Measurements from ENCODE around the gene CDCA3.

Gene CDCA3

DNA sequence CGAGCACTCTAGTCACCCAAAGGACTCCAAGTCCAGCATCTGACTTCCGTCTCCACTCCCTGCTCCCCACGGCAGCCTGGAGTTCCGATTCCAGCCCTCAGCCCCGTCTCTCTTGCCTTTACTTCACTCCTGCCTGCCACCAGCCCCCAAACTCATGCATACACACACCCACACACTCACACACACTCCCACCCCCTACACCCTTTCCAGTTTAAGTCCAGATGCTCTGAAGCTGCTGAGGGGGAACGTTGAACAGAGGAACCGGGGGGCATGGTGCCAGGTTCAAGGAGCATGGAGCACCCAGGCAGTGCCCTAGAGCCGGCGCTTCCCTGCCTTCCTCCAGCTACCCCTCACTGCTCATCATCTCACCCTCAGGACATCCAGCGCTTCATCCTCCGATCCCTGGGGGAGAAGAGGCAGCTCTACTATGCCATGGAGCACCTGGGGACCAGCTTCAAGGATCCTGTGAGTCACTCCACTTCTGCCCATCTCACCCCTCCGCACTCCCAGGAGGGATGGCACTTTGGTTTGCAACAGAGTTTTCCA is 19.6 kb downstream of the CDCA3 start:
- DNase-seq (ENCODE audit: low read depth), result no peak

DNA sequence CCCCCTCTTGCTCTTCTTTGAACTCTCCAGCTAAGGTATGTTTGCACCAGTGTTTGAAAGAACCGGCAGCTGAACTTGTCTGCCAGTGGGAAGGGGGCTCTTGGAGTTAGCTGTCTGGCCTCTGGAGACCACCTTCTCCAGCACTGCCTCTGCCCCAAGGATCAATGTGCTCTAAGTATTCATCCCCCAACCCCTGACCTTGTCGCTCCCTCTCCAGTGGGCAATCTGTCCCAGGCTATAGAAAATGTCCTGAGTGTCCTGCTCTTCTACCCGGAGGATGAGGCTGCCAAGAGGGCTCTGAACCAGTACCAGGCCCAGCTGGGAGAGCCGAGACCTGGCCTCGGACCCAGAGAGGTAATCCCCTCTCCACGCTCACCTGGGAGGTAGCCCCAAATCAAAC is 20.1 kb downstream of the CDCA3 start:
- no peak for DNase-seq (ENCODE audit: low read depth)

DNA sequence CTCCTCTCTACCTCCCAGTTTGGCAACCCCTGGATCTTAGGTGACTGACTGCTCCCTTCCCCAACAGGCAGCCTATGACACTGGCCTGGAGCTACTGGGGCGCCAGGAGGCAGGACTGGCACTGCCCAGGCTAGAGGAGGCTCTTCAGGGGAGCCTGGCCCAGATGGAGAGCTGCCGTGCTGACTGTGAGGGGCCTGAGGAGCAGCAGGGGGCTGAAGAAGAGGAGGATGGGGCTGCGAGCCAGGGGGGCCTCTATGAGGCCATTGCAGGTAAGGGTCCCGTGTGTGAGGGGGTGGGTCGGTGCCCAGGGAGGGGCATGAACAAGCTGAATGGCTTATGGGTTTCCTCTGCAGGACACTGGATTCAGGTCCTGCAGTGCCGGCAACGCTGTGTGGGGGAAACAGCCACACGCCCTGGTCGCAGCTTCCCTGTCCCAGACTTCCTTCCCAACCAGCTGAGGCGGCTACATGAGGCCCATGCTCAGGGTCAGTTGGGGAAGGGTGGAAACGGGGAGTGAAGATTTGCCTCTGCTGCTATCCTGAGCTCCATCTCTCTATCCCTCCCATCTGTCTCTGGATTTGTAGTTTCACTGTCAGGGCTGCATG is 20.7 kb downstream of the CDCA3 start:
- DNase-seq (ENCODE audit: low read depth), result no peak

DNA sequence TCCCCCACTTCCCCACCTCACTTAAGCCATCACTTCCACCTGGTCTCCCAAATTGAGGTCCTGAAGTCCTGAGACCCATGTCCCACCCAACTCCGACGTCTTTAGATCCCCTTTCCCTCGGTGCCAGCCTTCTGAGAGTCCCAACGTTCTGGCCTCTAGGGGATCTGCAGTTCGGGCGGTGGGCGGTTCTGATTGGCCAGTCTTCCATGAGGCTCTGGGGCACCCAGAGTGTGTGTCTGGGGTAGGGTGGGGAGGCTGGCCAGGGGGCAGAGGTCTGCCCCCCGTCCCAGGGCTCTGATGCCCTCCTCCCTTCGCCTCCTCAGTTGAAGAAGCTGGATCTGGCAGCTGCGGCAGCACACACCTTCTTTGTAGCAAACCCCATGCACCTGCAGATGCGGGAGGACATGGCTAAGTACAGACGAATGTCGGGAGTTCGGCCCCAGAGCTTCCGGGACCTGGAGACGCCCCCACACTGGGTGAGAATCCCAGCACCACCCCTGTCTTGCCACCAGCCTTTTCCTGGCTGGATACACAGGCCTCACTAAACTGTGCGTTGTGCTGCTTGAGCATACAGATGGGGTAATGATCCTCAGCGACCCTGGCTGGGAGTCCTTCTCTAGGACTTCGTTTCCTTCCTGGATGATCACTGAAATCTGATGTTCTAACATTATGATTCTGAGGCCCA is 21.4 kb downstream of the CDCA3 start:
- DNase-seq (ENCODE audit: low read depth), result no peak

DNA sequence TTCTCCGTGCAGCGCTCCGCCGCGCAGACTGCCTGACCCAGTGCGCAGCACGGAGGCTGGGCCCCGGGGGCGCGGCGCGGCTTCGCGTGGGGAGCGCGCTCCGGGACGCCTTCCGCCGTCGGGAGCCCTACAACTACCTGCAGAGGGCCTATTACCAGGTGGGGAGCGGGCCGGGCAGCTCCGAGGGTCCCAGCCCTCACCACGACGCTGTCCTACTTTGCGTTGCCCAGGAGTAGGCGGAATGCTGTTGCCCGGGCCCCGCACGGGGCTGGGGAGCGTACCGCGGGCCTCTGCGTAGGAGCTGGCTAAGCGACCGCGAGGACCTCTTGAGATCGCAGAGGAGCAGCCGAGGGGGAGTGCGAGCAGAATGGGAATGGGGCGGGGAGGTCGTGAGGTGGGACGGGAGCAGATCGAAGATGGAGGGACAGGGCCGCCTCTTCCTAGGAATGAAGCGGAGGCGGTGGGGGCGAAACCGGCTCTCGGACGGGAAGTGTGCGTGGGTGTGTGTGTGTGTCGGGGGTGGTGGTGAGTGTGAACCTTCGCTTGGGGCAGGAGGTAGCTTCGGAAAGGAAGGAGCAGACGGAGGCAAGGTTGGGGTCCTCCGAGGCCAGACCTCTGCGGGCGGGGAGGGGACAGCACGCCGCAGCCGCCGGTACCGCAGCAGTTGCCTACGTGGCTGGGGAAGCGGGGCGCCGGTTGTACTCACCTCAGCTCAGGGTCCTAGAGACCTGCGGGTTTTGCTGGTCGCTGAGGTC is 22.1 kb downstream of the CDCA3 start:
- peak; percentile 17 for DNase-seq (ENCODE audit: low read depth)

DNA sequence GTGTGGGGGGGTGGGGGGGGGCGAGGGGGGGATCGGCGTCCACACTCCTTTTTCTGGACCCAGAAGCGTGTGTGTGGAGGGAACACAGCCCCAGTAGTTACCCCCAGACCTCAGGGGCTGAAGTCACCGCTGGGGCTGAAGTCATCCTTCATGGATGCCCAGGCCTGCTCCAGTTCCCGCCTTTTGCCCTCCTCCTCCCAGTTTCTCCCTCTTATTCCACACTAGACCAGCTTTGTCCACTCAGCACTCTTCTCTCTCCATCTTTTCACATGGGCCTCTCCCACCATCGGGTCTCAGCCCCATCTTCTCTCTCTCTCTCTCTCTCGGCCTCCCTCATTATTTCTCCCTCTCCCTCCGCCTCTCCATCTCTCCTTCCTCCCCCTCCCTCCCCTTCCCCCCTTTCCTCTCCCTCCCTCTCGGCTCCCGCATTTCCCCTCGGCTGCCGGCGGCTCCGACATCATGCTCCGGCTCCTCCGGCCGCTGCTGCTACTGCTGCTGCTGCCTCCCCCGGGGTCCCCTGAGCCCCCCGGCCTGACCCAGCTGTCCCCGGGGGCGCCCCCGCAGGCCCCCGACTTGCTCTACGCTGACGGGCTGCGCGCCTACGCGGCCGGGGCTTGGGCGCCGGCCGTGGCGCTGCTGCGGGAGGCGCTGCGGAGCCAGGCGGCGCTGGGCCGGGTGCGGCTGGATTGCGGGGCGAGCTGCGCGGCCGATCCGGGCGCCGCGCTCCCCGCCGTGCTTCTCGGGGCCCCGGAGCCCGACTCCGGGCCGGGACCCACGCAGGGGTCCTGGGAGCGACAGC is 22.9 kb downstream of the CDCA3 start, which contains the start of gene P3H3:
Gene P3H3 (plus strand): TSS at position 426 of the 799 bp plus-strand sequence. CDS start 34 bp downstream, at position 460.
- DNase-seq (ENCODE audit: low read depth), result no peak

DNA sequence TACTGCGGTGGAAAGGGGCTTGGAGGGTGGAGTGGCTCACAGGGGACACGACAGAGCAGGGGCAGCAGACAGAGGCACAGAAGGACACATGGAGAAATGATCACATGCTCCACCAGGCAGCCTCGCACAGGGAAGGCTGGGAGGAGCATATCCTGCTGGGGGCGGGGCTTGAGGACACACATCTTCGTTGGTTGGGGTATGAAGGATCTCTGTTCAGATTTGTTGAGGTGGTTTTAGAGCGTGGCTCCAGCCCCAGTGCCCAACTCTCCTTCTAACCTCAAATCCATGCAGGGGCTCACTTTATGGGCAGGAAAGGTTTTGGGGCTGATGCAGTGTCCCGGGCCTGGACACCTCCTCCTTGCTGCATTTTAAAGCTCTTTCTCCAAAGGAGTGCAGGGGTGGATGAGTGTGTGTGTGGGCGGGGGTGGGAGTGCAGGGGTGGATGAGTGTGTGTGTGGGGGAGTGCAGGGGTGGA is 23.6 kb downstream of the CDCA3 start:
- DNase-seq (ENCODE audit: low read depth), result no peak

DNA sequence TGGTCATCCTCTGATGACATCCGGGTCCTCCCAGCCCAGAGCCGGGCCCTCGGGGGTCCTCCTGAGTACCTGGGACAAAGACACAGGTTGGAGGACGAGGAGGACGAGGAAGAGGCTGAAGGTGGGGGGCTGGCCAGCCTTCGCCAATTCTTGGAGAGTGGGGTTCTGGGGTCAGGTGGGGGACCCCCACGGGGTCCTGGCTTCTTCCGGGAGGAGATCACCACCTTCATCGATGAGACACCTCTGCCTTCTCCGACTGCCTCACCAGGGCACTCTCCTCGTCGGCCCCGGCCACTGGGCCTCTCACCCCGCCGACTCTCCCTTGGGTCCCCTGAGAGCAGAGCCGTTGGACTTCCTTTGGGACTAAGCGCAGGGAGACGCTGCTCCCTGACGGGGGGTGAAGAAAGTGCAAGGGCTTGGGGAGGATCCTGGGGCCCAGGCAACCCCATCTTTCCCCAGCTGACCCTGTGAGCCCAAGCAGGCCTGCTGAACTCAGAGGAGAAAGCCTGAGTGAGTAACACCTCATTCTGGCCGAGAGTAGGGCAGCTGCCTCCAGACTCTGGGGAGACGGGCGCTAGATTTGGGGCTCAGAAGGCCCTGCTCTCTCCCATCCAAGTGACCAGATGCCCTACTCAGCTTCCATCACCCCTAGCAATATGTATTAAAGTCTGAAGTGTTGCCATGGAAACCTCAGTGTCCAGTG is 24.2 kb downstream of the CDCA3 start:
- no peak for DNase-seq (ENCODE audit: low read depth)

DNA sequence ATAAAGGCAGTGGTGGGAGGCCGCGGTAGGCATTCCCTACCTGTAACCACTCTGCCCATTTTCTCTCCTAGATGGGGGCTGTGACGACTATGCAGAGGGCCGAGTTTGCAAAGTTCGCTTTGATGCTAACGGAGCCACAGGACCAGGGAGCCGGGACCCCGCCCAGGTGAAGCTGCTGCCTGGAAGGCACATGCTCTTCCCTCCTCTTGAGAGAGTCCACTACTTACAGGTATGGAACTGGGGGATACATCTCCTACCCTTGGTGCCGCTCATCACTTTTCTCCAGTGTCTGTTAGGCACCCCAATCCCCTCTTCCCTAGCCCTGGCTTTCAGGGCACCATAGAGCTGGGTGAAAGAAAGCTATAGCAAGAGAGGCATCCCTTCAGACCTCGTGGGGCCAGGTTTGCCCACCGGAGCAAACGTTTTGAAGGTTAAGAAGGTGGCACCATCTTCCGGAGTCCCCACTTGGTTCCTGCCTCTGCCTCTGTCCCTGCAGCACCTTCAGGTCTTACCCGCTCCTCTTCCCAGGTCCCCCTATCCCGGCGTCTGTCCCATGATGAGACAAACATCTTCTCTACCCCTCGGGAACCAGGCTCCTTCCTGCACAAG is 24.9 kb downstream of the CDCA3 start:
- DNase-seq (ENCODE audit: low read depth), result no peak

DNA sequence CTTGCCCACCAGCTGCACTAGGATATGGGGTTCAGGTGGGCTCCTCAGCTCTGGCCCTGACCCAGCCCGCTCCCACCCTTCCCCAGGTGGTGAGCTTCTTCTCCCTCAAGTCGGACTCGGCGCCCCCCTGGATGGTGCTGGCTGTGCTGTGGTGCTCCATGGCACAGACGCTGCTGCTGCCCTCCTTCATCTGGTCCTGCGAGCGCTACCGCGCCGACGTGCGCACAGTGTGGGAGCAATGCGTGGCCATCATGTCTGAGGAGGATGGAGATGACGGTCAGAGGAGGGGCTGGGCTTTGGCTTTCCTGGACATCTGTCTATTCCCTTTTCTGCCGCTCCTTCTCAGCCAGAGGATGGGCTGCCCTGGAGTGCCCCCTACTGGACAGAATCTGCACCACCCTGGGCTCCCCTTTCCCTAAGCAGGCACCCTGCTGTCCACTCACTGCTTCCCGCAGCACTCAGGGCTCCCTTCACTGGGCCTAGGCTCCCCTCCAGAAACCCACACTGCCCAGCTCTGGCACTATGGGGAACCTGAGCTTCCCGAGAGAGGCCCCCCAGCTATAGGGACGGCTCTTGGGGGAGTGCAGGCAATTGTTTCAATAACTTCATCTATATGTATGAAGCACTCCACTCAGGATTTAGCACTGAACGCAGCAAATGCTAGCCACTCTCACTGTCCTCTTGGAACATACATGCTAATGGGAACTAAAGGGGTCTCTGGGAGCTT is 25.5 kb downstream of the CDCA3 start:
- peak; percentile 69 for DNase-seq (ENCODE audit: low read depth)

DNA sequence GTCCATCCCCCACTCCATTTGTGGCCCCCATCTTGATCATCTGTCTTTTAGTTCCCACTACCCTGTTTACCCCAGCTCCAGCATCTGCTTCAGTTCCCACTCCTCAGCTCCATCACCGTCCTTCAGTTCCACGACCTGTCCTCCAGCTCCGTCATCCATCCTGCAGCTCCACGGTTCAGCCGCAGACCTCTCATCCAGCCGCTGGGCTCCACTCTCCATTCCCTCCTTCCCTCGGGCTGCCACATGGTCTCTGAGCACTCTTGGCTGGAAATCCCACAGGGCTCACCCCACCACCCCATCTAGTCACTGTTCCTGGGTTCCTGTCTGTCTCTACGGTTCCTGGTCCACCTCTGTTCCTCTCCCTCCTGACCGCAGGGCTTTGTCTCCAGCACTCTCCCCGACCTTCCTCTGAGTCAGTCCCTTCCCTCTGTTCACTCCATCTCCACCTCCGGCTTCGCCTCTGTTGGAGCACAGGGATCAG is 26.1 kb downstream of the CDCA3 start:
- DNase-seq (ENCODE audit: low read depth), result no peak

DNA sequence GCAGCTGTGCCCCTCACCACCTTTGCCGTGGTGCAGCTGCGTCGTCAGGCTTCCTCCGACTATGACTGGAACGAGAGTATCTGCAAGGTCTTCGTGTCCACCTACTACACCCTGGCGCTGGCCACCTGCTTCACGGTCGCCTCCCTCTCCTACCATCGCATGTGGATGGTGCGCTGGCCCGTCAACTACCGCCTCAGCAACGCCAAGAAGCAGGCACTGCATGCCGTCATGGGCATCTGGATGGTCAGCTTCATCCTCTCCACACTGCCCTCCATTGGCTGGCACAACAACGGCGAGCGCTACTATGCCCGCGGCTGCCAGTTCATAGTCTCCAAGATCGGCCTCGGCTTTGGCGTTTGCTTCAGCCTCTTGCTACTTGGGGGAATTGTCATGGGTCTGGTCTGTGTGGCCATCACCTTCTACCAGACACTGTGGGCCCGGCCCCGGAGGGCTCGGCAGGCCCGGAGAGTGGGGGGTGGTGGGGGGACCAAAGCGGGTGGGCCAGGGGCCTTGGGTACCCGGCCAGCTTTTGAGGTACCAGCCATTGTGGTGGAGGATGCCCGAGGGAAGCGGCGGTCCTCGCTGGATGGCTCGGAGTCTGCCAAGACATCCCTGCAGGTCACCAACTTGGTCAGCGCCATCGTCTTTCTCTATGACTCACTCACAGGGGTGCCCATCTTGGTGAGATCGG is 26.9 kb downstream of the CDCA3 start:
- no peak for DNase-seq (ENCODE audit: low read depth)

DNA sequence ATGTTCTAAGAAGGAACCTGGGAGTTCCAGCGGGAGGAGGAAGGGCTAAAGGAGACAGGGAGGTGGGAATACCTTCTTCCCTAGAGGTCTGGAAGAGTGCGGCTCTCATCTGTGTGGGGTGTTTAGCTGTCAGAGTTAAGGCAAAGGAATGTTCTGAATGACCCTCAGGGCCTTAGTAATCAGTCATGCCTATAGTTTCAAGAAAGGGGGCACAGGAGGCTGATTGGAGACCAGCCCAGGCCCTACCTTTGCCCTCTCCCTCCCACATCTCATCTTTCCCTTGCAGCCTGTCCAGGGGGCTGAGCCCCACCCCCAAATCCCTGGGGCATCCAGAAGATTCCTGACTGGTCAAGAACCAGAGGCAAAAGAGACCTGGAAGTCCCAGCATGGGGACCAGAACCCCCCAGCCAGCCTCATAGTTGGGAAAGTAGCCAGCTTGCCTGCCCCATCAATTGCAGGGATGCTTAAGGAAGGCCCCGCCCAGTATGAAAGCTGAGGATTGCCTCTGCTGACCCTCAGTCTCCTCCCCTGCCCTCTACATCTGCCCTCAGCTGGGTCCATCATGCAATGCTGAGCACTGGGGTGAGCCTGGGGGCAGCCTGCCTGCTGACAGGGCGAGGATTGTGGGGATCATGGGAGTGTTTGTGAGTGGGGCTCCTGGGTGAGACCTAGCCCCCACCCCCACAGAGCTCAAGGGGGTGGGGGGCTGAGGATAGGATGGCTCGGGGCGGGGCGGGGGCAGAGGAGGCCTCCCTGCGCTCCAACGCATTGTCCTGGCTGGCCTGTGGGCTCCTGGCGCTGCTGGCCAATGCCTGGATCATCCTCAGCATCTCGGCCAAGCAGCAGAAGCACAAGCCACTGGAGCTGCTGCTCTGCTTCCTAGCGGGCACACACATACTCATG is 27.7 kb downstream of the CDCA3 start:
- DNase-seq (ENCODE audit: low read depth), result no peak

DNA sequence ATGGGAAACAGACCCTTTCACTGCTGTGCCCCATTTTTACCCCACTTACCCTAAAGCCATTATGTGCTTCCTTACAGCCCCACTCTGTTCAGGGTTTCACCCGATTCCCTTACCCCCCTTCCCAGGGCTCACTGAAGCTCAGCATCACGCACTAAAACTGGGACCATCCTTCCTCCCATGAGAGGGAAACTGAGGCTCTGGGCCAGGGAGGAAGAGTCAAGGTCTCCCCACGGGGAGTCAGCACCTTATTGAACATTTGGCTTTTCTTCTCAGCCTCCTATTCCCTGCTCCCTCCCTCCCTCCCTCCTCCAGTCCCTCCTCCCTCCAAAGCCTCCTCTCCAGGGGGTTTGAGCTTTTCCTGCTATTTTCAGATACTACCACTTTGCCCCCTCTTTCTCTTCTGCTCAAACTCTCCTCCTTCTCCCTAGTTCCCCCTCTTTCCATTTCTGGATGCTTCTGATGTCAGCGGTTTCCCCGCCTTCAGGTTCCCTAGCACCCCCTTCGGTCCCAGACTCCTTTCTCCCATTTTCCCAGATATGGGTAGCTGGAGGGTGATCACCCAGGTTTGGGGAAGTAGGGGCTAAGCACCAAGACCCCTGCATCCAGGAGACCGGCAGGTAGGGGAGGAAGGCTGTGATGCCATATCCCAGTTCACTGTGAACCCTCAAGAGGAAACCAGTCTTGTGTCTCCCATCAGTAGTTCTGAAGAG is 28.5 kb downstream of the CDCA3 start:
- no peak for DNase-seq (ENCODE audit: low read depth)

DNA sequence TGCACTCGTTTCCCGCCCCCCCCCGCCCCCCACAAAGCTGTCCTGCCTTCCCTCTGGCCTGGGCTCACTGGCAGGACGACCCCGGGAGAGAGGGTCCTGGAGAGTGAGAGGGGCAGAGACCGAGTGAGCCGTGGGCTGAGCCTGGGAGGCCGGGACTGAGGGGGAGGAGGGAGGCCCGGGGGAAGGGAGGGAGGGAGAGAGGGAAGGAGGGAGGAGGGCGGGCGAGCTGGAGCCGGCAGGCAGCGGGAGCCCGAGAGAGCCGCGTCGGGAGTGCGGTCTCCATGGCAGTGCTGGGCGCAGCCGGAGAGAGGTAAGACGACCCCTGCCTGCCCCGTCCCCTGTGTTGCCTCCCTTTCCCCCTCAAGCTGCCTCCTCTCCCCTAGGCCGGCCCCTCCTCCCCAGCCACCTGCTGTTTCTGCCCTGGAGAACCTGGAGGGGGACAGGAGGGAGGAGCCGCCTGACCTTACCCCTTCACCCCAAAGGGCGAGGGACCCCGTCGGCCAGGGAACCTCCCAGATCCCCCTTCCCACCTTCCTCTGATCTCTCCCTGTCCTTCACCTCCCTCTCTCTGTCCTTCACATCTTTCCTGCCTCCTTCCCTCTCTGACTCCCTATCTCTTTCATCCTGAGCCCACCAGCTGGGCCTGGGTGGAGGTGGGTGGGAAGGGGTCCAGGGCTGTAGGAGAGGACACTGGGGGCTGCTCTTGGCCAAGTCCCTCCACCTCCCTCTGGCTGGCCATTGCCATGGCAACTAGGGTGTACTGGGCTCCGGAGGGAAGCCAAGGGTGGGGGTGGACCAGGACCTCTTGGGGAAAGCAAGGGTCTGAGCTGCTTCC is 29.3 kb downstream of the CDCA3 start, which contains the start of gene GPR162:
Gene GPR162 (plus strand): TSS at position 231 of the 835 bp plus-strand sequence. CDS start 2,078 bp downstream, outside the sequence.
- DNase-seq (ENCODE audit: low read depth), result no peak

DNA sequence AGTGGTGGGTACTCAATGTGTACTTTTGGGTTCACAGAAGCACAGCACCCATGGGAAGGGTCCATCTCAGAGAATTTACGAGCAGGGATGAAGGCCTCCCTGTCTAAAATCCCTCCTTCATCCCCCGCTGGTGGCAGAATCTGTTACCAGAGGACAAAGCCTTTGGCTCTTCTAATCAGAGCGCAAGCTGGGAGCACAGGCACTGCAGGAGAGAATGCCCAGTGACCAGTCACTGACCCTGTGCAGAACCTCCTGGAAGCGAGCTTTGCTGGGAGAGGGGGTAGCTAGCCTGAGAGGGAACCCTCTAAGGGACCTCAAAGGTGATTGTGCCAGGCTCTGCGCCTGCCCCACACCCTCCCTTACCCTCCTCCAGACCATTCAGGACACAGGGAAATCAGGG is 30.9 kb downstream of the CDCA3 start:
- DNase-seq (ENCODE audit: low read depth), result no peak

Data from activated T-helper 9 cell treated with anti-CD3 and anti-CD28 coated beads, Interleukin-2, amount 50 U/mL, for 16 hours (primary cell).